GM13977 (cell line): ENCODE measurements around the gene HERC6.
"Not testable (repeated sequence)": the region's sequence is repeated elsewhere in the genome, so short reads cannot be mapped to it uniquely, and the experiment has no call there.

Experiments
- DNase-seq: peaks from one replicate; pipeline ENCODE4 v3.0.0; 2012; ENCODE audit warnings: low spot score
- in situ Hi-C: fragments of 300-500 bp; cut with MboI; formaldehyde crosslinking; loops from one replicate; pipeline ENCODE4 v1.12.0; 2022; ENCODE audit warnings: low sequenced_read_pairs, low pct_unique_long_range_greater_than_20kb, mixed read lengths, inconsistent platforms; ENCODE audit not compliant: unreplicated experiment
- TF ChIP-seq, protein P1 (sequence below): IDR thresholded peaks from 2 replicates; pipeline ENCODE4 v1.5.1; 2012; ENCODE audit warnings: mild to moderate bottlenecking, control low read depth; ENCODE audit not compliant: insufficient read depth; ENCODE audit errors: extremely low read depth, missing control alignments

The HERC6 gene

DNA sequence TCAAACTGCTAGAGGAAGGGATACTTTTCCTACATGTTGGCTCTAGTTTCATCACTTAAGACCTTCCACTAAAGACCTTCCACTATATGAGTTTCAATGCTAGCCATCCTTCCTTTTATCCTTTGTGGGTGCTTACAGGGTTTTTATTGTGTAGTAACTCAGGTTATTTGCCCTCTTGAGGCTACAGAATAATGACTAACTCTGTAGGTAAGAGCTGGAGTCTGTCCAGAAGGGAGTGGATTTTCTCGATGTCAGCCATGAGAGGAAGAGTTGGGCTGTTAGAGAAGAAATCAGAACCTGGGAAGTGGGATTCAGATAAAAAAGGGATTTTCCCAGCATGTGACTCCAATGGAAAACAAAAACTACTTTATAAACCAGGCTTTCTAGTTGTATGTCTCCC, 50.7 kb downstream of the HERC6 start:
- TF ChIP-seq, protein P1, sequence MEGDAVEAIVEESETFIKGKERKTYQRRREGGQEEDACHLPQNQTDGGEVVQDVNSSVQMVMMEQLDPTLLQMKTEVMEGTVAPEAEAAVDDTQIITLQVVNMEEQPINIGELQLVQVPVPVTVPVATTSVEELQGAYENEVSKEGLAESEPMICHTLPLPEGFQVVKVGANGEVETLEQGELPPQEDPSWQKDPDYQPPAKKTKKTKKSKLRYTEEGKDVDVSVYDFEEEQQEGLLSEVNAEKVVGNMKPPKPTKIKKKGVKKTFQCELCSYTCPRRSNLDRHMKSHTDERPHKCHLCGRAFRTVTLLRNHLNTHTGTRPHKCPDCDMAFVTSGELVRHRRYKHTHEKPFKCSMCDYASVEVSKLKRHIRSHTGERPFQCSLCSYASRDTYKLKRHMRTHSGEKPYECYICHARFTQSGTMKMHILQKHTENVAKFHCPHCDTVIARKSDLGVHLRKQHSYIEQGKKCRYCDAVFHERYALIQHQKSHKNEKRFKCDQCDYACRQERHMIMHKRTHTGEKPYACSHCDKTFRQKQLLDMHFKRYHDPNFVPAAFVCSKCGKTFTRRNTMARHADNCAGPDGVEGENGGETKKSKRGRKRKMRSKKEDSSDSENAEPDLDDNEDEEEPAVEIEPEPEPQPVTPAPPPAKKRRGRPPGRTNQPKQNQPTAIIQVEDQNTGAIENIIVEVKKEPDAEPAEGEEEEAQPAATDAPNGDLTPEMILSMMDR = no peak

DNA sequence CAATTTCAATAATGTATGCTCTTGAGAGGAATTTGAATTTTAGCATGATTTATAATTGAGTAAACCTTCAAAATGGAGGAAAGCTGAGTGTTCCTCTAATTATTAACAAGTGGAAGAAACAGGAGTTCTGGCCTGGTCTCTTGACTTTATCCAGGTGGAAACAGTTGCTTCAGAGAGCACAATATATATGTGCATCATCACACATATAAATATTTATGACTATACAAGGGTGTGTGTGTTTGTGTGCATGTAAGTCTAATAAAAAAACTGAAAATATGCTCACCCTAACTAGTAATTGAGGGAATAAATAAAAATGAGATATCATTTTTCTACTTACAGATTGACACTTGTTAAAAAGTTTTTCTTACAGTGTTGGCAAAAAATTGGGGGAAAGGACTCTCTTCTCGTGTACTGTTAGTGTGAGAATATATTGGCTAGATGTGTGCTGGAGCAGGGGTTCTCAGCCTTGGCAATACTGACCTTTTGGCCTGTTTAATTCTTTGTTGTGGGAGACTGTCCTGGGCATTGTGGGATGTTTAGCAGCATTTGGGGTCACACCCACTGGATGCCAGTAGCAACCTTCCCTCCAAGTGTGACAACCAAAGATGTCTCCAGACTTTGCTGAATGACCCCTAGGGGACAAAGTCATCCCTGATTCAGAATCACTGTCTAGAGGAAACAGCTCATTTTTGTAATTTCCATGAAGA, 57.5 kb downstream of the HERC6 start:
- TF ChIP-seq, protein P1 = no peak
- in situ Hi-C loops = no loop called here
- no peak for DNase-seq

More for the DNA sequence above, 50.7 kb downstream of the HERC6 start:
- in situ Hi-C loops = no loop called here
- DNase-seq = no peak

DNA sequence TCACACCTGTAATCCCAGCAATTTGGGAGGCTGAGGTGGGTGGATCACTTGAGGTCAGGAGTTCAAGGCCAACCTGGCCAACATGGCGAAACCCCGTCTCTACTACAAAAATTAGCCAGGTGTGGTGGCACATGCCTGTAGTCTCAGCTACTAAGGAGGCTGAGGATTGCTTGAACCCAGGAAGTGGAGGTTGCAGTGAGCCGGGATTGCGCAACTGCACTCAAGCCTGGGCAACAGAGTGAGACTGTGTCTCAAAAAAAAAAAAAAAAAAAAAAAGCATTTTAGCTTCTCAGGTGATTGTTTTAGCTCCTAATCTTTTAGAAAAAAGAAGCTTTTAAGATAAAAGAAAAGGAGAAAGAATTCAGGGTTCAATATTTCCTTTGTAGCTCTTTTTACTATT, 59.2 kb downstream of the HERC6 start:
- DNase-seq, in situ Hi-C loops: not testable (repeated sequence)

DNA sequence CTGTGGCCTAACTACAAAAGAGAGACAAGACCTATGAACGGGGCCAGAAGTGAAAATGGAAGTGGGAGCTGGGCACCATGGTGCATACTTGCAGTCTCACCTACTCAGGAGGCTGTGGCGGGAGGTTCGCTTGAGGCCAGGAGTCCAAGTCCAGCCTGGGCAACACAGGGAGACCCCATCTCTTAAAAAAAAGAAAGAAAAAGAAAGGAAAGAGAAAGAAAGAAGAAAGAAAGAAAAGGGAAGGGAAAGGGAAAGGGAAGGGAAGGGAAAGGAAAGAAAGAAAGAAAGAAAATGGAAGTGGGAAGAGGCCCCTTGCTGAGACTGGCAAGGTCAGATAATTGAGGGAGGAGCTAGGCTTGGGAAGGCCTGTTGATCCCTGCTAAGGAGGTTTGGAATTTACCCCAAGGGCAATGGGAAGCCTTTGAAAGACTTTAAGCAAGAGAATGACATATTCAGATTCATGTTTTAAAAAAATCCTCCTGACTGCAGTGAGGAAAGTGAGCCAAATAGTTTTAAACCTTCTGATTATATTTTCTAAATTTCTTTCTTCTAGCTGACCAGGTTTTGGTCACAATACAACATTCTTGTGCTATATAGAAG, 60.6 kb downstream of the HERC6 start:
- TF ChIP-seq, protein P1 = no peak
- in situ Hi-C loops = no loop called here
- no peak for DNase-seq

DNA sequence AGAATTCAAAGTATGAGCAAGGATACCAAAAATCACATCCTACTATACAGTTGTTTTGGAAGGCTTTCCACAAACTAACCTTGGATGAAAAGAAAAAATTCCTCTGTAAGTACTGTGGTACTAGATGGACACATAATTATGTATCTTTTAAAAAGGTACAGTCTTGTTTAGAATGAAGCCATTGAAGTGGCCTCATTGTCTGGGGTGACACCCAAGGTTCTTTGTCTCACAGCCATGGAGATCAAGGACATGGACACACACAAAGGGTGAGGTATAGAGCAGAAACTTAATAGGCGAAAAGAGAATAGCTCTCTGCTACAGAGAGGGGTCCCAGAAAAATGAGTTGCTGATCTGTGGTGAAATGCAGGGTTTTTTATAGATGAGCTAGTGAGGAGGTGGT, 61.5 kb downstream of the HERC6 start:
- TF ChIP-seq, protein P1 = no peak
- no peak for DNase-seq
- in situ Hi-C loops = no loop called here

DNA sequence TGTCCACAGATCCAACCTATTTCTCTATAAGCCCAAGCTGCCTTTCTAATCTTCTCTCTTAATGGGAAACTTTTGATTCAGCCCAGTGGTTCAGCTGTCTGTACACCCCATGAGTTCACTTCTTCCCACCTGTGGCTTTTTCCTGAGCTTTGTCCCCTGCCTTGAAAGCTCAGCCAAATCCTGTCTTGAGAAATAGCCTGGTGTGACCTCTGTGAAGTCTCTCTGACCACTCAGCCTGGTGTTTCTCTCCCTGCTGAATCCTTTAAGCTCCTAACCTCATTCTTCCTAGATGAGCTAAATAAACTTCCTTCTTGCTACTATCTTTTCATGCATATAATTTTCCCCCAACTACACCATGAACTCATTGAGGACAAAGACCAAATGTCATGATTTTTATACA, 63.0 kb downstream of the HERC6 start:
- TF ChIP-seq, protein P1 = no peak
- no peak for DNase-seq
- in situ Hi-C loops = no loop called here

DNA sequence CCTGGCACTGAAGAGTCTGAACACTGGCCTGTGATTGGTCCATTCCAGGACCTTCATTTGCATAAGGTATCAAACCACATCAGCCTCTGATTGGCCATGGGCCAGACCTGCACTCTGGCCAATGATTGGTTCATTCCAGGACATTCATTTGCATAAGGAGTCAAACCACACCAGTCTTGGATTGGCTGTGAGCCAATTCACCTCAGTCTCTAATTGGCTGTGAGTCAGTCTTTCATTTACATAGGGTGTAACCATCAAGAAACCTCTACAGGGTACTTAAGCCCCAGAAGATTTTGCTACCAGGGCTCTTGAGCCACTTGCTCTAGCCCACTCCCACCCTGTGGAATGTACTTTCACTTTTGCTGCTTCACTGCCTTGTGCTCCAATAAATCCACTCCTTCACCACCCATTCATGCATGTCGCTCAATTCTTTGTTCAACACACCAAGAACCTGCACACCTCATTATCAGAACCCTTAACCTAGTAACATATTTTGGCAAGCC, 64.1 kb downstream of the HERC6 start:
- no peak for DNase-seq
- TF ChIP-seq, protein P1 = no peak
- in situ Hi-C loops = no loop called here
